GM23248 (cell line): ENCODE results near the gene MTSS2. TPM values are rescaled to one million over a fixed set of nuclear protein-coding genes. Genes with fewer than 3 reads are reported as not detected.
A peak's percentile ranks its signal among the peaks of the same experiment; 100 is the strongest.

ENCODE experiments used
- DNase-seq: peaks from one replicate; pipeline ENCODE4 v3.0.0-alpha.2; 2015
- H2AFZ ChIP-seq: fragments of 200-600 bp; sonication (generic); 2 replicates; pipeline ENCODE4 v1.6.1; 2016; ENCODE audit warnings: antibody characterized with exemption
- H3F3A ChIP-seq: fragments of 200-600 bp; sonication (generic); 2 replicates; pipeline ENCODE4 v1.6.1; 2016; ENCODE audit warnings: mild to moderate bottlenecking, antibody characterized with exemption, mixed run types; ENCODE audit not compliant: insufficient read depth
- H3K27ac ChIP-seq: fragments of 200-600 bp; sonication (generic); 2 replicates; pipeline ENCODE4 v1.5.1; 2016; ENCODE audit warnings: mild to moderate bottlenecking
- H3K27me3 ChIP-seq: fragments of 200-600 bp; sonication (generic); replicated peaks from 2 replicates; pipeline ENCODE4 v1.6.1; 2016; ENCODE audit warnings: mild to moderate bottlenecking; ENCODE audit not compliant: insufficient read depth
- H3K36me3 ChIP-seq: fragments of 200-600 bp; sonication (generic); 2 replicates; pipeline ENCODE4 v1.6.1; 2016; ENCODE audit warnings: low read depth, mild to moderate bottlenecking
- H3K4me1 ChIP-seq: fragments of 200-600 bp; sonication (generic); 2 replicates; pipeline ENCODE4 v1.6.1; 2016; ENCODE audit warnings: mild to moderate bottlenecking; ENCODE audit not compliant: insufficient read depth
- H3K4me2 ChIP-seq: fragments of 200-600 bp; sonication (generic); one replicate; pipeline ENCODE4 v1.6.1; 2016; ENCODE audit warnings: mild to moderate bottlenecking; ENCODE audit not compliant: unreplicated experiment
- H3K4me3 ChIP-seq: fragments of 200-600 bp; sonication (generic); 2 replicates; pipeline ENCODE4 v1.5.1; 2016; ENCODE audit warnings: mild to moderate bottlenecking
- H3K79me2 ChIP-seq: fragments of 200-600 bp; sonication (generic); 2 replicates; pipeline ENCODE4 v1.6.1; 2016; ENCODE audit warnings: mild to moderate bottlenecking; ENCODE audit not compliant: insufficient read depth
- H3K9ac ChIP-seq: fragments of 200-600 bp; sonication (generic); 2 replicates; pipeline ENCODE4 v1.6.1; 2016; ENCODE audit warnings: mild to moderate bottlenecking
- H3K9me2 ChIP-seq: fragments of 200-600 bp; sonication (generic); 2 replicates; pipeline ENCODE4 v1.6.1; 2016; ENCODE audit warnings: mixed run types, mild to moderate bottlenecking, moderate library complexity; ENCODE audit not compliant: insufficient read depth
- H3K9me3 ChIP-seq: fragments of 200-600 bp; sonication (generic); one replicate; pipeline ENCODE4 v1.6.1; 2017; ENCODE audit warnings: low read depth
- H4K20me1 ChIP-seq: fragments of 200-600 bp; sonication (generic); 2 replicates; pipeline ENCODE4 v1.6.0; 2016; ENCODE audit not compliant: insufficient read depth
- EZH2 ChIP-seq: fragments of 200-600 bp; sonication (generic); IDR thresholded peaks from 2 replicates; pipeline ENCODE4 v1.6.1; 2018; ENCODE audit warnings: antibody characterized with exemption, mild to moderate bottlenecking; ENCODE audit not compliant: insufficient read depth, poor library complexity, severe bottlenecking
- EZH2phosphoT487 ChIP-seq: fragments of 200-600 bp; sonication (generic); IDR thresholded peaks from 2 replicates; pipeline ENCODE4 v1.6.1; 2018; ENCODE audit warnings: antibody characterized with exemption, moderate library complexity, mild to moderate bottlenecking, low read depth; ENCODE audit not compliant: insufficient read depth
- WGBS, 2 experiments: methylation state at CpG; one replicate each; pipeline ENCODE4 v1.1.6; 2015 to 2017; ENCODE audit warnings: low lambda C conversion rate in 2 of 2, low coverage in 1 of 2; ENCODE audit errors: missing lambda C conversion rate in 2 of 2; 5-methylcytosine and 5-hydroxymethylcytosine counted together
- in situ Hi-C: fragments of 300-500 bp; cut with MboI; formaldehyde crosslinking; loops from 2 replicates; pipeline ENCODE4 v1.15.0; 2020
- polyA plus RNA-seq: library from polyadenylated mRNA; unstranded; fragments of >200 nt; fragmentation: Nextera tagmentation; extraction: Ambion mirVana; gene quantifications from 2 replicates; pipeline ENCODE4 v1.2.1, GENCODE V29; 2016
- total RNA-seq: library from RNA; depleted of rRNA; stranded (reverse); fragments of >200 nt; shearing (Covaris generic); gene quantifications from 2 replicates; pipeline ENCODE4 v1.2.3, GENCODE V29; 2014

Gene MTSS2
- total and polyA plus RNA-seq, 2 experiments from 2014 or later = 0.44 to 23.7 TPM

- H3K27ac ChIP-seq = no peak overlapping the region
- in situ Hi-C loops = no loop called here
- WGBS, 2 experiments = 66 to 74% methylated on average over 4 of the region's 4 CpGs
- peak overlapping the region; percentile 83; the same call in 1 of the 2 replicates for H3K9ac ChIP-seq
- no peaks in the 10 kb centered on the region for H3K79me2 ChIP-seq
- H2AFZ ChIP-seq = peak overlapping the region; percentile 85; the same call in 1 of the 2 replicates
- H3K9me2 ChIP-seq = no peaks in the 10 kb centered on the region
- no peaks in the 10 kb centered on the region for H3K27me3 ChIP-seq
- H3K4me2 ChIP-seq = no peak overlapping the region
- no peak overlapping the region for H3K4me3 ChIP-seq
- H3K36me3 ChIP-seq = no peaks in the 10 kb centered on the region
- H3F3A ChIP-seq = no peaks in the 10 kb centered on the region
- no peaks in the 10 kb centered on the region for H4K20me1 ChIP-seq
- 0 out of 2 replicates have a peak, but pooled peaks cover 5% of the 10 kb centered on the region for H3K4me1 ChIP-seq
- TF ChIP-seq EZH2 (no peak), EZH2phosphoT487 (no peak)
- no peaks in the 10 kb centered on the region for H3K9me3 ChIP-seq
- DNase-seq = no peak
Observed at GRCh38 chr16:70653406-70653805, 32.4 kb downstream of the MTSS2 start.

- WGBS, 2 experiments = 66 to 69% methylated on average over 2 of the region's 2 CpGs
- DNase-seq = no peak
- in situ Hi-C loops = no loop called here
Observed at GRCh38 chr16:70652322-70652721, 33.5 kb downstream of the MTSS2 start.

DNA sequence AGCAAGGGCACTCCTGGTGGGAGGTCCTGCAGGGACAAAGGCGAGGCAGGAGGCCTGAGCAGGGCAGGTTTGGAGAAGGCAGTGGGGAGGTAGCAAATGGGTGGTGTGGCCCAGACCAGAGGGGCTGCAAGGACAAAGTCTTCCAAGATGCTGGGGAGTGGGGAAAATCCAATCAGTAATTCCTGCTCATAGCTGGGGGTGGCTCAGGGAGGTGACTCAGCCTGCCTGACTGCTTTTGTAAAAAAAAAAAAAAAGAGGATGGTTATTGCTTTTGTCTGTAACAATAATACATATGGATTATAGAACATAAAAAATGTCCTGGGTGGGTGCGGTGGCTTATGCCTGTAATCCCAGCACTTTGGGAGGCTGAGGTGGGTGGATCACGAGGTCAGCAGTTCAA, 34.3 kb downstream of the MTSS2 start:
- Histone ChIP-seq H3K36me3 (no peaks in the 10 kb centered on the region), H4K20me1 (no peaks in the 10 kb centered on the region), H3K27me3 (no peaks in the 10 kb centered on the region), H3F3A (no peaks in the 10 kb centered on the region), H3K9ac (no peak overlapping the region), H3K79me2 (no peaks in the 10 kb centered on the region), H3K4me2 (peak overlapping the region; percentile 5), H3K9me2 (no peaks in the 10 kb centered on the region), H3K4me3 (no peak overlapping the region), H3K4me1 (0 out of 2 replicates have a peak, but pooled peaks cover 12% of the 10 kb centered on the region), H3K9me3 (no peaks in the 10 kb centered on the region), H2AFZ (no peak overlapping the region), H3K27ac (no peak overlapping the region)
- in situ Hi-C loops = no loop called here
- WGBS, 2 experiments = 87 to 90% methylated on average over 3 of the region's 3 CpGs
- DNase-seq = peak; percentile 57
- TF ChIP-seq EZH2phosphoT487 (no peak), EZH2 (no peak)

More at GRCh38 chr16:70652322-70652721, 33.5 kb downstream of the MTSS2 start:
- Histone ChIP-seq H3K9me3 (no peaks in the 10 kb centered on the region), H2AFZ (no peak overlapping the region), H3K9me2 (no peaks in the 10 kb centered on the region), H3K36me3 (no peaks in the 10 kb centered on the region), H3K4me2 (no peak overlapping the region), H3K27ac (no peak overlapping the region), H3K9ac (no peak overlapping the region), H3F3A (no peaks in the 10 kb centered on the region), H3K27me3 (no peaks in the 10 kb centered on the region), H3K4me3 (no peak overlapping the region), H4K20me1 (no peaks in the 10 kb centered on the region), H3K79me2 (no peaks in the 10 kb centered on the region), H3K4me1 (0 out of 2 replicates have a peak, but pooled peaks cover 8% of the 10 kb centered on the region)
- TF ChIP-seq EZH2phosphoT487 (no peak), EZH2 (no peak)

- in situ Hi-C loops = no loop called here
- WGBS, 2 experiments = 80 to 82% methylated on average over 4 of the region's 4 CpGs
- TF ChIP-seq EZH2 (no peak), EZH2phosphoT487 (no peak)
Observed at GRCh38 chr16:70650216-70650615, 35.6 kb downstream of the MTSS2 start.

More at GRCh38 chr16:70650216-70650615, 35.6 kb downstream of the MTSS2 start:
- no peaks in the 10 kb centered on the region for H3K27me3 ChIP-seq
- H3K9me2 ChIP-seq = no peaks in the 10 kb centered on the region
- no peak for DNase-seq
- H3K4me2 ChIP-seq = no peak overlapping the region
- no peak overlapping the region for H3K9ac ChIP-seq
- H3K9me3 ChIP-seq = no peaks in the 10 kb centered on the region
- H4K20me1 ChIP-seq = no peaks in the 10 kb centered on the region
- H3F3A ChIP-seq = no peaks in the 10 kb centered on the region
- H3K79me2 ChIP-seq = no peaks in the 10 kb centered on the region
- H3K27ac ChIP-seq = no peak overlapping the region
- H2AFZ ChIP-seq = no peak overlapping the region
- H3K4me1 ChIP-seq = 0 out of 2 replicates have a peak, but pooled peaks cover 12% of the 10 kb centered on the region
- H3K4me3 ChIP-seq = no peak overlapping the region
- H3K36me3 ChIP-seq = no peaks in the 10 kb centered on the region
